OCI-LY1 (cell line): ENCODE results near the gene OPRM1.
"Not testable (repeated sequence)": the region's sequence is repeated elsewhere in the genome, so short reads cannot be mapped to it uniquely, and the experiment has no call there.

Experiments used
- H2AFZ ChIP-seq: fragments of 200-600 bp; sonication (generic), shearing (Covaris generic); 2 replicates; pipeline ENCODE4 v1.6.0; 2014; ENCODE audit warnings: antibody characterized with exemption, mild to moderate bottlenecking, low read length
- H3F3A ChIP-seq: fragments of 200-600 bp; sonication (generic), shearing (Covaris generic); 2 replicates; pipeline ENCODE4 v1.6.0; 2014; ENCODE audit warnings: mild to moderate bottlenecking, antibody characterized with exemption, low read length, moderate library complexity; ENCODE audit not compliant: insufficient read depth
- H3K27ac ChIP-seq: fragments of 200-600 bp; sonication (generic); 2 replicates; pipeline ENCODE4 v1.5.1; 2014; ENCODE audit warnings: low read length, mixed run types, mild to moderate bottlenecking, low read depth; ENCODE audit not compliant: poor library complexity, severe bottlenecking
- H3K27me3 ChIP-seq: fragments of 200-600 bp; sonication (generic); 2 replicates; pipeline ENCODE4 v1.6.0; 2014; ENCODE audit warnings: antibody characterized with exemption, mild to moderate bottlenecking, low read length, moderate library complexity; ENCODE audit not compliant: insufficient read depth
- H3K36me3 ChIP-seq: fragments of 200-600 bp; sonication (generic); 2 replicates; pipeline ENCODE4 v1.6.1; 2014; ENCODE audit warnings: mild to moderate bottlenecking, antibody characterized with exemption, low read length, moderate library complexity, mixed read lengths; ENCODE audit not compliant: insufficient read depth
- H3K4me1 ChIP-seq: fragments of 200-600 bp; sonication (generic); 2 replicates; pipeline ENCODE4 v1.5.1; 2014; ENCODE audit warnings: mild to moderate bottlenecking, low read length, moderate library complexity; ENCODE audit not compliant: insufficient read depth, severe bottlenecking
- H3K4me2 ChIP-seq: fragments of 200-600 bp; sonication (generic), shearing (Covaris generic); 2 replicates; pipeline ENCODE4 v1.6.1; 2014; ENCODE audit warnings: low read length
- H3K4me3 ChIP-seq: fragments of 200-600 bp; sonication (generic); 2 replicates; pipeline ENCODE4 v1.5.1; 2014; ENCODE audit warnings: low read length, low read depth, mild to moderate bottlenecking, mixed read lengths; ENCODE audit not compliant: poor library complexity, severe bottlenecking
- H3K79me2 ChIP-seq: fragments of 200-600 bp; shearing (Covaris generic); 2 replicates; pipeline ENCODE4 v1.6.1; 2016; ENCODE audit warnings: mixed run types, low read length, mixed read lengths; ENCODE audit not compliant: insufficient read depth
- H3K9ac ChIP-seq: fragments of 200-600 bp; sonication (generic), shearing (Covaris generic); 2 replicates; pipeline ENCODE4 v1.6.1; 2014; ENCODE audit warnings: mild to moderate bottlenecking, low read length, mixed read lengths
- H3K9me2 ChIP-seq: fragments of 200-600 bp; sonication (generic), shearing (Covaris generic); 2 replicates; pipeline ENCODE4 v1.6.1; 2014; ENCODE audit warnings: low read depth, mild to moderate bottlenecking, low read length, mixed read lengths
- H3K9me3 ChIP-seq: fragments of 200-600 bp; shearing (Covaris generic); 2 replicates; pipeline ENCODE4 v1.6.1; 2014; ENCODE audit warnings: low read length, mixed read lengths
- H4K20me1 ChIP-seq: fragments of 200-600 bp; sonication (generic), shearing (Covaris generic); 2 replicates; pipeline ENCODE4 v1.6.0; 2016; ENCODE audit warnings: mild to moderate bottlenecking, low read length; ENCODE audit not compliant: insufficient read depth
- EZH2 ChIP-seq: fragments of 200-600 bp; sonication (generic), shearing (Covaris generic); IDR thresholded peaks from 2 replicates; pipeline ENCODE4 v1.8.0; 2017; ENCODE audit warnings: borderline replicate concordance, mixed run types, mild to moderate bottlenecking, antibody characterized with exemption, low read length, moderate library complexity, mixed read lengths
- TF ChIP-seq, protein P1 (sequence below): fragments of 200-600 bp; sonication (generic), shearing (Covaris generic); IDR thresholded peaks from 2 replicates; pipeline ENCODE4 v1.5.1; 2017; ENCODE audit warnings: mild to moderate bottlenecking, antibody characterized with exemption, low read length, moderate library complexity, mixed read lengths

OPRM1 gene

DNA sequence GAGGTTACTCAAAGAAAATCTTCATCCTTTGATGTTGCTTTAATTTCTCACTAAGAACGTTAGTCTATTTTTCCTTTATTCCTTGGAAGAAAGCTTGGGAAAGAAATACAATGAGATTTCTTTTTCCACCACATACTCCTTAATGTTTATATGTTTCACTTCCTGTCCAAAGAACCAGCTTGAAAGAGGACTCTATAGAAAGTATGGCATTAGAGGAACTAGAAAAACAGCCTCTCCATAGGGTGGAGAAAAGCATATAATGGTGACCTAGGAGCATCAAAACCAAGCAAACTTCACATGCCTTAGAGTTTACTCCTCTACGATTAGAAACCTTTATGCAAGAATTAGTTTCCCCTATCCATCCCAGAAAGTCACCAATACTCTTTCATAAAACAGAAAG lies 131.1 kb downstream of the OPRM1 start:
- no peak overlapping the region for H2AFZ ChIP-seq
- TF ChIP-seq, protein P1, sequence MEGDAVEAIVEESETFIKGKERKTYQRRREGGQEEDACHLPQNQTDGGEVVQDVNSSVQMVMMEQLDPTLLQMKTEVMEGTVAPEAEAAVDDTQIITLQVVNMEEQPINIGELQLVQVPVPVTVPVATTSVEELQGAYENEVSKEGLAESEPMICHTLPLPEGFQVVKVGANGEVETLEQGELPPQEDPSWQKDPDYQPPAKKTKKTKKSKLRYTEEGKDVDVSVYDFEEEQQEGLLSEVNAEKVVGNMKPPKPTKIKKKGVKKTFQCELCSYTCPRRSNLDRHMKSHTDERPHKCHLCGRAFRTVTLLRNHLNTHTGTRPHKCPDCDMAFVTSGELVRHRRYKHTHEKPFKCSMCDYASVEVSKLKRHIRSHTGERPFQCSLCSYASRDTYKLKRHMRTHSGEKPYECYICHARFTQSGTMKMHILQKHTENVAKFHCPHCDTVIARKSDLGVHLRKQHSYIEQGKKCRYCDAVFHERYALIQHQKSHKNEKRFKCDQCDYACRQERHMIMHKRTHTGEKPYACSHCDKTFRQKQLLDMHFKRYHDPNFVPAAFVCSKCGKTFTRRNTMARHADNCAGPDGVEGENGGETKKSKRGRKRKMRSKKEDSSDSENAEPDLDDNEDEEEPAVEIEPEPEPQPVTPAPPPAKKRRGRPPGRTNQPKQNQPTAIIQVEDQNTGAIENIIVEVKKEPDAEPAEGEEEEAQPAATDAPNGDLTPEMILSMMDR = no peak
- TF ChIP-seq EZH2 = no peak

DNA sequence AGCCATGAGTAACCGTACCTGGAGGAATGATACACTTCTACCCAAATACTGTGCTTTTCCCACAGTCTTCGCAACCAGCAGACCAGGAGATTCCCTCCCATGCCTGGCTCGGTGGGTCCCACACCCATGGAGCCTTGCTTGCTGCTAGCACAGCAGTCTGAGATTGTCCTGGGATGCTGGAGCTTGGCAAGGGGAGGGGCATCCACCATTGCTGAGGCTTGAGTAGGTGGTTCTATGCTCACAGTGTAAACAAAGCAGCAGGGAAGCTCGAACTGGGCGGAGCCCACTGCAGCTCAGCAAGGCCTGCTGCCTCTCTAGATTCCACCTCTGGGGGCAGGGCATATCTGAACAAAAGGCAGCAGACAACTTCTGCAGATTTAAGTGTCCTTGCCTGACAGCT lies 133.4 kb downstream of the OPRM1 start:
- not testable (repeated sequence) for H3K9ac ChIP-seq, H3K36me3 ChIP-seq, H3K4me3 ChIP-seq, H3F3A ChIP-seq, H3K27ac ChIP-seq, H3K4me1 ChIP-seq, H3K4me2 ChIP-seq, H2AFZ ChIP-seq, H3K9me3 ChIP-seq, H3K79me2 ChIP-seq, H4K20me1 ChIP-seq, H3K27me3 ChIP-seq, H3K9me2 ChIP-seq

More for the DNA sequence above, 131.1 kb downstream of the OPRM1 start:
- Histone ChIP-seq H3K79me2 (no peaks in the 10 kb centered on the region), H3K4me1 (no peaks in the 10 kb centered on the region), H3F3A (no peaks in the 10 kb centered on the region), H3K4me2 (no peak overlapping the region), H3K36me3 (no peaks in the 10 kb centered on the region), H3K27me3 (no peaks in the 10 kb centered on the region), H3K27ac (no peak overlapping the region), H3K9me2 (no peaks in the 10 kb centered on the region), H3K9me3 (no peaks in the 10 kb centered on the region), H3K4me3 (no peak overlapping the region), H3K9ac (no peak overlapping the region), H4K20me1 (no peaks in the 10 kb centered on the region)

DNA sequence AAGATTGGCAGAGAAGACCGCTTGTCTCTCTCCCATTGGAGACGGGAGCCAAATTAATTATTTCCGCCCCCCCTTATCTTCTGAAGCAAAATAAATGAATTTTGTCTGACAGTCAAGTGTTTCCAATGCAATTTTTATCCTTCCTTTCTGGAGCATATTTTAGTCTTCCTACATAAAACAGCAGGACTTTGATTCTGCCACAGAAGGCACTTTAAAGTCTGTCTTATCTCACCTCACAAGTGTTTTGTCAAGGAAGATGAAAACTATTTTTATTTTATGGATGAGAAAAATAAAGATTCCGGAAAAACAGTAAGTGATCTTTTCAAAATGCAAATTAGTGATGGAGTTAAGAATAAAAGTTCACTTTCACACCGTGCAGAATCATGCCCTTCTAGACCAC lies 140.4 kb downstream of the OPRM1 start:
- Histone ChIP-seq H3K27me3 (no peaks in the 10 kb centered on the region), H3K9ac (no peak overlapping the region), H3K4me2 (no peak overlapping the region), H3K4me1 (no peaks in the 10 kb centered on the region), H3K4me3 (no peak overlapping the region), H3K9me3 (no peaks in the 10 kb centered on the region), H4K20me1 (no peaks in the 10 kb centered on the region), H3K79me2 (no peaks in the 10 kb centered on the region), H3F3A (no peaks in the 10 kb centered on the region), H3K27ac (no peak overlapping the region), H3K36me3 (no peaks in the 10 kb centered on the region), H3K9me2 (no peaks in the 10 kb centered on the region), H2AFZ (no peak overlapping the region)
- no peak for TF ChIP-seq EZH2
- TF ChIP-seq, protein P1 = no peak

DNA sequence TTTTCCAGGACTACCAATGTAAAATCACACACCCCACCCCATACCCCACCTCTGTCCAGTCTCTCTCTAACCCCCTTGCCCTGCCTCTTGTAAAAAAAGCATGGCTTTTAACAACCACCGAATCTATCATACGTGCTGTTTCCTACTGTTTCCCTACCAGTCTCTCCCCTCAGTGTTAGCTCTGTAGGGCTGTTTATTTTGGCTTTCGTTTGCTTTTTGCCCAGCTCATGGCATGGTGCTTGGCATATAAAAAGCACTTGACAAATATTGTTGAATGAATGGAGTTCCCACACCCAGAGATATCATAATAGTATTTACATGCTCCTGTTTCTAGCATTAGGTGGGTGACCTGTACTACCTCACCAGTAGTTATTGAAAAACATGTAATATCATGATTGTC lies 148.2 kb downstream of the OPRM1 start:
- H3K4me3 ChIP-seq = no peak overlapping the region
- H2AFZ ChIP-seq = no peak overlapping the region
- H4K20me1 ChIP-seq = no peaks in the 10 kb centered on the region
- no peak overlapping the region for H3K9ac ChIP-seq
- no peaks in the 10 kb centered on the region for H3K27me3 ChIP-seq
- H3K27ac ChIP-seq = no peak overlapping the region
- no peaks in the 10 kb centered on the region for H3K79me2 ChIP-seq
- H3K9me2 ChIP-seq = no peaks in the 10 kb centered on the region
- no peak for TF ChIP-seq EZH2
- TF ChIP-seq, protein P1 = no peak
- no peaks in the 10 kb centered on the region for H3K9me3 ChIP-seq
- H3K36me3 ChIP-seq = no peaks in the 10 kb centered on the region
- no peaks in the 10 kb centered on the region for H3F3A ChIP-seq
- H3K4me1 ChIP-seq = no peaks in the 10 kb centered on the region
- H3K4me2 ChIP-seq = no peak overlapping the region
